GM12891 (cell line): ENCODE results near the gene MYCBPAP.

Source experiments
- DNase-seq: peaks from one replicate; pipeline ENCODE4 v3.0.0; 2011; ENCODE audit warnings: low spot score; ENCODE audit not compliant: insufficient read length
- FAIRE-seq: peaks from 2 replicates; lab custom pipeline; 2011; peaks lifted over from hg19 to GRCh38; lab: Jason Lieb, UNC
- PAX5 ChIP-seq: IDR thresholded peaks from 2 replicates; pipeline ENCODE4 v1.6.1; 2011; ENCODE audit warnings: low read length, moderate library complexity, mild to moderate bottlenecking; ENCODE audit not compliant: insufficient read depth, severe bottlenecking
- POLR2A ChIP-seq: IDR thresholded peaks from 2 replicates; pipeline ENCODE4 v1.6.1; 2011; ENCODE audit warnings: low read depth, low read length, control low read depth
- POLR2AphosphoS5 ChIP-seq: IDR thresholded peaks from 2 replicates; pipeline ENCODE4 v1.6.1; 2011; ENCODE audit warnings: low read depth, low read length, control low read depth
- POU2F2 ChIP-seq: IDR thresholded peaks from 2 replicates; pipeline ENCODE4 v1.6.1; 2011; ENCODE audit warnings: low read depth, mild to moderate bottlenecking, control low read depth, low read length, moderate library complexity
- SPI1 ChIP-seq: IDR thresholded peaks from 2 replicates; pipeline ENCODE4 v1.6.1; 2011; ENCODE audit warnings: low read depth, low read length, control low read depth
- TAF1 ChIP-seq: IDR thresholded peaks from 2 replicates; pipeline ENCODE4 v1.6.1; 2011; ENCODE audit warnings: low read depth, low read length, control low read depth

MYCBPAP gene

DNA sequence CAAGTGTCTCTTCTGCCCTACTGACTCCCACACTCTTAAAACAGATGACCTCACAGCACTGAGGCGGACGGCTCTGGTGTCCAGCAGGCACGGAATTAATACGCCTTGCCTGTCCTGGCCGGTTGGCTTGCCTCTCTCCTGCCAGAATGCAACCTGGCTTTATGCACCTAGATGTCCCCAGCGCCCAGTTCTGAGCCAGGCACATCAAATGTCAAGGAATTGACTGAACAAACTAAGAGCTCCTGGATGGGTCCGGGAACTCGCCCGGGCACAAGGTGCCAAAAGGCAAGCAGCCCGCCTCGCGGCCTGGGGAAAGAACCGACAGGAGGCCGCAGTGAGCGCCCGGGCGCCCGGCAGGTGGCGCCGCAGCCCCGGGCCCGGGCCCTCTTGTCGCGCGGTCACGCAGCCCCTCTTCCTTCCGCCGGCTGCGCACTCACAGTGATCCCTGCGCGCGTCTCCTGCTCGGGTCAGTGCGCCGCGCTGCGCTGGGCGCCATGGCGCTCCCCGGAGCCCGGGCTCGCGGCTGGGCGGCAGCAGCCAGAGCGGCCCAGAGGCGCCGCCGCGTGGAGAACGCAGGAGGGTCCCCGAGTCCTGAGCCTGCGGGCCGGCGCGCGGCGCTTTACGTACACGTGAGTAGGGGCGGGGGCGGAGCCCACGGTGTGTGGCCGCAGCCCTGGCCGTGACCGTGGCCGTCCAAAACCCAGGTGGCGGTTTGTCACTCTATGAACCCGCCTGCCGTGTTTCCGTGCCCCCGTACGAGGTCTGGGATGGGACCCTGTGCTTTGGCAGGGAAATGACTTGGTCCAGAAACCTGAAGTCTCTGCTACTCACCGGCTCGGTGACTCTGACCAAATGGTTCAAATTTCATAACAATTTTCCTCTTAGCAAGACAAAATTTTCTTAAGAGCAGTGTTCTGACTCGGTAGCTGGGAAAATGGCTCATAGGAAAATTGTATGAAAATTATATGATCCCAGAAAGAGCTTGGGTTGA is 29.6 kb upstream of the MYCBPAP start, which contains the start of gene RSAD1:
TSS of gene RSAD1 (plus strand) at position 470 of the 991 bp plus-strand sequence. CDS start at position 495, 25 bp downstream.
- peak; percentile 70 for TF ChIP-seq POLR2AphosphoS5
- TF ChIP-seq TAF1 = peak; percentile 61; the same call in 1 of the 2 replicates
- no peak; the same call in 1 of the 2 replicates for TF ChIP-seq POU2F2
- TF ChIP-seq PAX5 = peak; percentile 86
- no peak for TF ChIP-seq SPI1
- TF ChIP-seq POLR2A = peak; percentile 81
- FAIRE-seq (peak; percentile 93), DNase-seq (peak; percentile 87)

DNA sequence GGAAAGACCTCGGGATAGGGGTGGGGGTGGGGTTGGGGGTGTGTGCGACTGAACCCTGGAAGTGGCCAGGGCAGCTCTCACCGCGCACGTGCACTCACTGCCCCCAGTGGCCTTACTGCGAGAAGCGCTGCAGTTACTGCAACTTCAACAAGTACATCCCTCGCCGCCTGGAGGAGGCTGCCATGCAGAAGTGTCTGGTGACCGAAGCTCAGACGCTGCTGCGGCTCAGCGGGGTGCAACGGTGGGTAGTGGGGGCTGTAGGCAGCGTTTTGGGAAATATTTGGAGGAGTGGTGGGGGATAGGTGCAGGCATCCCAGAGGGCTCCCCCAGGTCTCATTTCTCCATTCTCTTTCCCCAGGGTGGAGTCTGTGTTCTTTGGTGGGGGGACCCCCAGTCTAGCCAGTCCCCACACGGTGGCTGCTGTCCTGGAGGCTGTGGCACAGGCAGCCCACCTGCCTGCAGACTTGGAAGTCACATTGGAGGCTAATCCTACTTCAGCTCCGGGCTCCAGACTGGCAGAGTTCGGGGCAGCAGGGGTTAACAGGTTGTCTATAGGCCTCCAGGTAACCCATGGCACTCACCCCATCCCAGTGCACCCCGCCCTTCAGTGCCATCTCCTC is 28.6 kb upstream of the MYCBPAP start:
- FAIRE-seq (peak; percentile 92), DNase-seq (peak; percentile 75)
- TF ChIP-seq PAX5 (no peak), TAF1 (no peak), POLR2A (no peak)

DNA sequence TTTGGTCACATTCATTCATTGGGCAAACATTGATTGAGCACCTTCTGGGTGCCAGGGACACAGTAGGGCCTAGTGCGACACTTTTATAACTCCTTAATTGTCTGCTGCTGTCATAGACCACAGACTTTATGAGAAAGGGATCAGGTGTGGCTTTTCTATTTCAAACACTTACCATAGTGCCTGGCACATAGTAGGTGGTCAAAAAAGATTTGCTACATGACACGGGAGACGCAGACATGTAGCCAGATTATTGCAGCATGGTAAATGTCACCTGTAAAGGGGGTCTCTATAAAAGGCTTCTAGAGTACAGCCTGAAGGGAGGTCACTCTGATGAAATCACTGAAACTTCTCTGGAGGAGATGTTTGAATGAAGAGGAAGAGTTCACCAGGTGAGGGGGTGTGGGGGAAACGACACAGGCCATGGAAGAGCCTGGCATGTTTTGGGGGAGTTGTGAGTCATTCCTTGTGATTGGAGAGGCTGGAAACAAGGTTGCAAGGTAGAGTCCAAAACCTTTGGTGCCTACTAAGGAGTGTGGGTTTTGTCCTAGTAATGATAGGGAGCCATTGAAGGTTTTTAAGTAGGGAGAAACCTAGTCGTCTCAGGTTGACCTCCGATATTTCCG is 28.0 kb upstream of the MYCBPAP start:
- no peak for TF ChIP-seq TAF1
- TF ChIP-seq PAX5 = no peak
- no peak for TF ChIP-seq POU2F2
- no peak for TF ChIP-seq POLR2A
- FAIRE-seq = no peak
- no peak for DNase-seq

- FAIRE-seq = no peak
- TF ChIP-seq POLR2AphosphoS5 (no peak), TAF1 (no peak), POLR2A (no peak), SPI1 (no peak), POU2F2 (no peak), PAX5 (no peak)
These were observed 27.3 kb upstream of the MYCBPAP start for GRCh38 chr17:50480854-50481490.

GRCh38 chr17:50481648-50482047 is 26.6 kb upstream of the MYCBPAP start:
- FAIRE-seq = no peak
- no peak for DNase-seq
- TF ChIP-seq PAX5 (no peak), POU2F2 (no peak), SPI1 (no peak), TAF1 (no peak), POLR2AphosphoS5 (no peak), POLR2A (no peak)

More at GRCh38 chr17:50480854-50481490, 27.3 kb upstream of the MYCBPAP start:
- no peak for DNase-seq

GRCh38 chr17:50482110-50482509 is 26.1 kb upstream of the MYCBPAP start:
- TF ChIP-seq POLR2AphosphoS5 = no peak
- TF ChIP-seq POU2F2 = no peak
- no peak for TF ChIP-seq POLR2A
- TF ChIP-seq SPI1 = no peak
- no peak for TF ChIP-seq TAF1
- no peak for TF ChIP-seq PAX5
- DNase-seq (no peak), FAIRE-seq (no peak)

- DNase-seq (no peak), FAIRE-seq (peak; percentile 81)
- no peak for TF ChIP-seq POLR2A
- no peak for TF ChIP-seq SPI1
- no peak for TF ChIP-seq PAX5
- no peak for TF ChIP-seq POLR2AphosphoS5
- no peak for TF ChIP-seq POU2F2
- no peak for TF ChIP-seq TAF1
These were observed 25.7 kb upstream of the MYCBPAP start for GRCh38 chr17:50482516-50482915.

GRCh38 chr17:50483266-50483665 is 25.0 kb upstream of the MYCBPAP start:
- FAIRE-seq (no peak), DNase-seq (no peak)
- TF ChIP-seq PAX5 (no peak), TAF1 (no peak), POU2F2 (no peak), POLR2AphosphoS5 (no peak), SPI1 (no peak), POLR2A (no peak)
